B cell (primary cell): ENCODE results near the gene RGS17. TPM values are rescaled to one million over a fixed set of nuclear protein-coding genes. Genes with fewer than 3 reads are reported as not detected.

ENCODE experiments used
- ATAC-seq: fragments of 200-7000 bp; cut with Tn5 transposase; one replicate; pipeline ENCODE4 v1.10.0; 2021; ENCODE audit warnings: low read depth, mild to moderate bottlenecking, moderate number of reproducible peaks, moderate library complexity
- CTCF ChIA-PET: fragments of 350-600 bp; sonication (Branson Sonifier 250); formaldehyde crosslinking; loops from one replicate; lab custom pipeline; 2021; ENCODE audit warnings: antibody characterized with exemption, inconsistent platforms; lab: Charles Lee
- POLR2A ChIA-PET: fragments of 350-600 bp; sonication (Branson Sonifier 250); formaldehyde crosslinking; loops from one replicate; lab custom pipeline; 2021; ENCODE audit warnings: antibody characterized with exemption; lab: Charles Lee
- DNase-seq: peaks from one replicate; pipeline ENCODE4 v3.0.0; 2013
- H2AFZ ChIP-seq: 2 replicates; pipeline ENCODE4 v1.6.1; 2012; ENCODE audit warnings: mild to moderate bottlenecking, low read depth, low read length; ENCODE audit not compliant: insufficient read depth, poor library complexity, severe bottlenecking
- H3K27ac ChIP-seq, 2 donors: 1 replicate in 1 of 2; 2 replicates in 1 of 2; pipeline ENCODE4 v1.5.1; 2012 to 2013; ENCODE audit warnings: low read length in 2 of 2, mild to moderate bottlenecking in 2 of 2, moderate library complexity in 1 of 2
- H3K27me3 ChIP-seq, 4 experiments: fragments of 200-600 bp in 1 of 4; sonication (generic) in 1 of 4; replicated peaks in 1 of 4; 1 replicate in 2 of 4; 2 replicates in 2 of 4; pipeline versions ENCODE4 v1.6.1 to v1.7.0; 2013 to 2016; ENCODE audit warnings: low read length in 3 of 4, mild to moderate bottlenecking in 2 of 4, mixed read lengths in 1 of 4, moderate library complexity in 1 of 4; ENCODE audit not compliant: insufficient read depth in 4 of 4, control insufficient read depth in 3 of 4; ENCODE audit errors: control extremely low read depth in 1 of 4
- H3K36me3 ChIP-seq, 2 experiments: replicated peaks in 1 of 2; 1 replicate in 1 of 2; 2 replicates in 1 of 2; pipeline versions ENCODE4 v1.6.1 to v1.7.1; 2013; ENCODE audit warnings: low read length in 1 of 2; ENCODE audit not compliant: insufficient read depth in 2 of 2, control insufficient read depth in 1 of 2; ENCODE audit errors: control extremely low read depth in 1 of 2, extremely low read depth in 1 of 2
- H3K4me1 ChIP-seq, 2 donors: fragments of 200-600 bp in 1 of 2; sonication (generic) in 1 of 2; 1 replicate in 1 of 2; 2 replicates in 1 of 2; pipeline versions ENCODE4 v1.5.1 to v1.6.1; 2013 to 2017; ENCODE audit warnings: low read length in 2 of 2; ENCODE audit not compliant: control insufficient read depth in 2 of 2, insufficient read depth in 2 of 2
- H3K4me2 ChIP-seq: replicated peaks from 2 replicates; pipeline ENCODE3; 2012; ENCODE audit warnings: mild to moderate bottlenecking, low read depth, low read length; ENCODE audit not compliant: poor library complexity, severe bottlenecking
- H3K4me3 ChIP-seq, 5 experiments: fragments of 200-600 bp in 1 of 5; sonication (generic) in 1 of 5; 1 replicate in 3 of 5; 2 replicates in 2 of 5; pipeline versions ENCODE4 v1.5.1 to v1.7.0; 2011 to 2016; ENCODE audit warnings: low read length in 4 of 5, mild to moderate bottlenecking in 4 of 5, low read depth in 2 of 5, control low read depth in 1 of 5, moderate library complexity in 1 of 5; ENCODE audit not compliant: insufficient read depth in 1 of 5; ENCODE audit errors: control extremely low read depth in 1 of 5, extremely low read depth in 1 of 5
- H3K79me2 ChIP-seq: fragments of 200-600 bp; sonication (generic); one replicate; pipeline ENCODE4 v1.6.0; 2016; ENCODE audit warnings: low read length; ENCODE audit not compliant: control insufficient read depth, insufficient read depth
- H3K9ac ChIP-seq: fragments of 200-600 bp; sonication (generic); 2 replicates; pipeline ENCODE4 v1.6.1; 2017; ENCODE audit warnings: mild to moderate bottlenecking, low read length, moderate library complexity
- H3K9me3 ChIP-seq, 3 donors: one replicate each; pipeline versions ENCODE4 v1.6.1 to v1.7.1; 2013; ENCODE audit warnings: low read length in 2 of 3; ENCODE audit not compliant: control insufficient read depth in 2 of 3, insufficient read depth in 1 of 3; ENCODE audit errors: control extremely low read depth in 1 of 3
- H4K20me1 ChIP-seq: 2 replicates; pipeline ENCODE4 v1.6.0; 2012; ENCODE audit warnings: mild to moderate bottlenecking, low read length; ENCODE audit not compliant: insufficient read depth, control insufficient read depth, poor library complexity, severe bottlenecking
- H3K27ac Mint-ChIP-seq: one replicate; pipeline ENCODE4 v1.8.0; 2021; ENCODE audit warnings: mixed read lengths
- H3K27me3 Mint-ChIP-seq: one replicate; pipeline ENCODE4 v1.8.0; 2021; ENCODE audit warnings: mixed read lengths
- H3K4me1 Mint-ChIP-seq: one replicate; pipeline ENCODE4 v1.8.0; 2021; ENCODE audit warnings: mixed read lengths
- H3K4me3 Mint-ChIP-seq: one replicate; pipeline ENCODE4 v1.8.0; 2021; ENCODE audit warnings: mixed read lengths
- H3K9me3 Mint-ChIP-seq: one replicate; pipeline ENCODE4 v1.8.0; 2022; ENCODE audit warnings: mixed read lengths; ENCODE audit not compliant: insufficient read depth
- CTCF ChIP-seq: fragments of 200-600 bp; IDR thresholded peaks from one replicate; pipeline ENCODE4 v1.8.0; 2022; ENCODE audit warnings: antibody characterized with exemption, mild to moderate bottlenecking
- EZH2 ChIP-seq: IDR thresholded peaks from 2 replicates; pipeline ENCODE4 v1.6.1; 2012; ENCODE audit warnings: borderline replicate concordance, low read depth, mild to moderate bottlenecking, moderate library complexity, low read length; ENCODE audit not compliant: insufficient read depth, poor library complexity, severe bottlenecking
- WGBS: methylation state at CpG from one replicate; pipeline ENCODE4 v1.1.5; 2013; ENCODE audit warnings: missing lambda C conversion rate; ENCODE audit not compliant: insufficient coverage; 5-methylcytosine and 5-hydroxymethylcytosine counted together
- intact Hi-C: fragments of 100-400 bp; cut with micrococcal nuclease; formaldehyde crosslinking; loops from one replicate; pipeline ENCODE4 v1.10.0; 2022
- polyA plus RNA-seq: library from polyadenylated mRNA; depleted of rRNA; stranded (reverse); fragments of >200 nt; gene quantifications from 2 replicates; pipeline ENCODE4 v1.2.3, GENCODE V29; 2012
- total RNA-seq, 2 donors: library from RNA; stranded (reverse); fragments of 120-200 nt in 1 of 2; gene quantifications; 1 replicate in 1 of 2; 2 replicates in 1 of 2; pipeline versions ENCODE4 v1.2.3 to v1.2.4, GENCODE V29; 2013 to 2022

Gene RGS17
- total and polyA plus RNA-seq, 2 donors (not counting 1 experiment from before 2014, with no cell fraction given) = not detected

GRCh38 chr6:153032255-153032882 lies 98.7 kb downstream of the RGS17 start:
- H3K4me2 ChIP-seq = no peak overlapping the region

More at GRCh38 chr6:153032255-153032882, 98.7 kb downstream of the RGS17 start:
- intact Hi-C loops = no loop called here
- H3K27me3 Mint-ChIP-seq = peaks cover 18% of the 10 kb centered on the region
- ATAC-seq = no peak
- H3K9ac ChIP-seq = no peak overlapping the region
- no peak overlapping the region for H2AFZ ChIP-seq
- H3K27ac ChIP-seq = no peak overlapping the region
- no peaks in the 10 kb centered on the region for H3K79me2 ChIP-seq
- no peak overlapping the region for H3K4me3 Mint-ChIP-seq
- no peak for DNase-seq
- no peaks in the 10 kb centered on the region for H3K4me1 Mint-ChIP-seq
- ChIA-PET CTCF (no interaction called here), POLR2A (no interaction called here)
- WGBS = no CpG with 5 or more reads among the region's 9 CpGs
- H3K9me3 ChIP-seq = no peaks in the 10 kb centered on the region
- no peak overlapping the region for H3K4me3 ChIP-seq
- no peaks in the 10 kb centered on the region for H3K9me3 Mint-ChIP-seq
- TF ChIP-seq EZH2 (no peak), CTCF (no peak)
- H3K27ac Mint-ChIP-seq = no peak overlapping the region
- H3K27me3 ChIP-seq = no peaks in the 10 kb centered on the region
- no peaks in the 10 kb centered on the region for H3K4me1 ChIP-seq
- H3K36me3 ChIP-seq = no peaks in the 10 kb centered on the region
- H4K20me1 ChIP-seq = no peaks in the 10 kb centered on the region
